OCI-LY1 (cell line): ENCODE measurements around the gene TIGD1.

ENCODE experiments used
- H2AFZ ChIP-seq: fragments of 200-600 bp; sonication (generic), shearing (Covaris generic); 2 replicates; pipeline ENCODE4 v1.6.0; 2014; ENCODE audit warnings: antibody characterized with exemption, mild to moderate bottlenecking, low read length
- H3F3A ChIP-seq: fragments of 200-600 bp; sonication (generic), shearing (Covaris generic); 2 replicates; pipeline ENCODE4 v1.6.0; 2014; ENCODE audit warnings: mild to moderate bottlenecking, antibody characterized with exemption, low read length, moderate library complexity; ENCODE audit not compliant: insufficient read depth
- H3K27ac ChIP-seq: fragments of 200-600 bp; sonication (generic); 2 replicates; pipeline ENCODE4 v1.5.1; 2014; ENCODE audit warnings: low read length, mixed run types, mild to moderate bottlenecking, low read depth; ENCODE audit not compliant: poor library complexity, severe bottlenecking
- H3K27me3 ChIP-seq: fragments of 200-600 bp; sonication (generic); 2 replicates; pipeline ENCODE4 v1.6.0; 2014; ENCODE audit warnings: antibody characterized with exemption, mild to moderate bottlenecking, low read length, moderate library complexity; ENCODE audit not compliant: insufficient read depth
- H3K36me3 ChIP-seq: fragments of 200-600 bp; sonication (generic); 2 replicates; pipeline ENCODE4 v1.6.1; 2014; ENCODE audit warnings: mild to moderate bottlenecking, antibody characterized with exemption, low read length, moderate library complexity, mixed read lengths; ENCODE audit not compliant: insufficient read depth
- H3K4me1 ChIP-seq: fragments of 200-600 bp; sonication (generic); 2 replicates; pipeline ENCODE4 v1.5.1; 2014; ENCODE audit warnings: mild to moderate bottlenecking, low read length, moderate library complexity; ENCODE audit not compliant: insufficient read depth, severe bottlenecking
- H3K4me2 ChIP-seq: fragments of 200-600 bp; sonication (generic), shearing (Covaris generic); 2 replicates; pipeline ENCODE4 v1.6.1; 2014; ENCODE audit warnings: low read length
- H3K4me3 ChIP-seq: fragments of 200-600 bp; sonication (generic); 2 replicates; pipeline ENCODE4 v1.5.1; 2014; ENCODE audit warnings: low read length, low read depth, mild to moderate bottlenecking, mixed read lengths; ENCODE audit not compliant: poor library complexity, severe bottlenecking
- H3K79me2 ChIP-seq: fragments of 200-600 bp; shearing (Covaris generic); 2 replicates; pipeline ENCODE4 v1.6.1; 2016; ENCODE audit warnings: mixed run types, low read length, mixed read lengths; ENCODE audit not compliant: insufficient read depth
- H3K9ac ChIP-seq: fragments of 200-600 bp; sonication (generic), shearing (Covaris generic); 2 replicates; pipeline ENCODE4 v1.6.1; 2014; ENCODE audit warnings: mild to moderate bottlenecking, low read length, mixed read lengths
- H3K9me2 ChIP-seq: fragments of 200-600 bp; sonication (generic), shearing (Covaris generic); 2 replicates; pipeline ENCODE4 v1.6.1; 2014; ENCODE audit warnings: low read depth, mild to moderate bottlenecking, low read length, mixed read lengths
- H3K9me3 ChIP-seq: fragments of 200-600 bp; shearing (Covaris generic); 2 replicates; pipeline ENCODE4 v1.6.1; 2014; ENCODE audit warnings: low read length, mixed read lengths
- H4K20me1 ChIP-seq: fragments of 200-600 bp; sonication (generic), shearing (Covaris generic); 2 replicates; pipeline ENCODE4 v1.6.0; 2016; ENCODE audit warnings: mild to moderate bottlenecking, low read length; ENCODE audit not compliant: insufficient read depth
- EZH2 ChIP-seq: fragments of 200-600 bp; sonication (generic), shearing (Covaris generic); IDR thresholded peaks from 2 replicates; pipeline ENCODE4 v1.8.0; 2017; ENCODE audit warnings: borderline replicate concordance, mixed run types, mild to moderate bottlenecking, antibody characterized with exemption, low read length, moderate library complexity, mixed read lengths
- TF ChIP-seq, protein P1 (sequence below): fragments of 200-600 bp; sonication (generic), shearing (Covaris generic); IDR thresholded peaks from 2 replicates; pipeline ENCODE4 v1.5.1; 2017; ENCODE audit warnings: mild to moderate bottlenecking, antibody characterized with exemption, low read length, moderate library complexity, mixed read lengths

TIGD1 gene

DNA sequence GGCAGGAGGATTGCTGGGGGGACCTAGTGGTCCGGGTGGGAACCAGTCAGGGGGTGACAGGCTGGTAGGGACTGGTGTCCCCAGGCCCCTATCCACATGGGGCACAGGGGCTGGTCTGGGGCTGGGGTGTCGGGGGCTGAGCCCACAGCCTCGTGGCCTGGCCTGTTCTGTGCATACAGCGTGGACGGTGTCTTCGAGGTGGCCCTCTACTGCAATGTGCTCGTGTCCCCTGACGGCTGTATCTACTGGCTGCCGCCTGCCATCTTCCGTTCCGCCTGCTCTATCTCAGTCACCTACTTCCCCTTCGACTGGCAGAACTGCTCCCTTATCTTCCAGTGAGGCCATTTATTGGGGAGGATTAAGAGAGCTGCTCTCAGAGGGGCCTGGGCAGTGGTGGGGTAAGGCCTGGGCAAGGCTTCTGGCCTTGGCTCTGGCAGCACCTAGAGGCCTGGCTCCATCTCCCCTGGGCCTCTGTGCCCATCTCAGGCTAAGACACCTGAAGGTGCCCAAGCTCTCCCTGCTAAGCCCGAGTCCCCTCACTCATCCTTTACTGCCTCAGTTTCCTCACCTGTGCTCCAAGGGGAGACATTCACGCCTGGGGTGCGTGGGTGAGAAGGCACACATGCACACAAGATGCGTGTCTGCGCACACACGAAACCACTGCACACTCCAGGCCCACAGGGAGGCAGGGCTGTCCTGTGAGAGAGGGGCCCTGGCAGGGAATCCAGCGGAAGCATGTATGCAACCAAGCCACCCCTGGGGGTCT is 9.0 kb downstream of the TIGD1 start:
- TF ChIP-seq, protein P1, sequence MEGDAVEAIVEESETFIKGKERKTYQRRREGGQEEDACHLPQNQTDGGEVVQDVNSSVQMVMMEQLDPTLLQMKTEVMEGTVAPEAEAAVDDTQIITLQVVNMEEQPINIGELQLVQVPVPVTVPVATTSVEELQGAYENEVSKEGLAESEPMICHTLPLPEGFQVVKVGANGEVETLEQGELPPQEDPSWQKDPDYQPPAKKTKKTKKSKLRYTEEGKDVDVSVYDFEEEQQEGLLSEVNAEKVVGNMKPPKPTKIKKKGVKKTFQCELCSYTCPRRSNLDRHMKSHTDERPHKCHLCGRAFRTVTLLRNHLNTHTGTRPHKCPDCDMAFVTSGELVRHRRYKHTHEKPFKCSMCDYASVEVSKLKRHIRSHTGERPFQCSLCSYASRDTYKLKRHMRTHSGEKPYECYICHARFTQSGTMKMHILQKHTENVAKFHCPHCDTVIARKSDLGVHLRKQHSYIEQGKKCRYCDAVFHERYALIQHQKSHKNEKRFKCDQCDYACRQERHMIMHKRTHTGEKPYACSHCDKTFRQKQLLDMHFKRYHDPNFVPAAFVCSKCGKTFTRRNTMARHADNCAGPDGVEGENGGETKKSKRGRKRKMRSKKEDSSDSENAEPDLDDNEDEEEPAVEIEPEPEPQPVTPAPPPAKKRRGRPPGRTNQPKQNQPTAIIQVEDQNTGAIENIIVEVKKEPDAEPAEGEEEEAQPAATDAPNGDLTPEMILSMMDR: no peak
- no peak for TF ChIP-seq EZH2

GRCh38 chr2:232540441-232541041 is 9.8 kb downstream of the TIGD1 start:
- H3K4me3 ChIP-seq: no peak overlapping the region
- no peak overlapping the region for H3K27ac ChIP-seq
- no peak overlapping the region for H2AFZ ChIP-seq
- no peak overlapping the region for H3K9ac ChIP-seq
- H3K79me2 ChIP-seq: no peaks in the 10 kb centered on the region
- H3K4me1 ChIP-seq: no peaks in the 10 kb centered on the region
- H3K27me3 ChIP-seq: peaks cover 5% of the 10 kb centered on the region; the same call in 1 of the 2 replicates
- H4K20me1 ChIP-seq: no peaks in the 10 kb centered on the region
- H3K4me2 ChIP-seq: no peak overlapping the region
- no peaks in the 10 kb centered on the region for H3K9me2 ChIP-seq
- H3K9me3 ChIP-seq: no peaks in the 10 kb centered on the region
- peaks cover 13% of the 10 kb centered on the region for H3K36me3 ChIP-seq
- TF ChIP-seq, protein P1: no peak
- no peak for TF ChIP-seq EZH2
- no peaks in the 10 kb centered on the region for H3F3A ChIP-seq

More for the DNA sequence above, 9.0 kb downstream of the TIGD1 start:
- Histone ChIP-seq H3K4me3 (no peak overlapping the region), H3K4me2 (no peak overlapping the region), H3K27me3 (no peaks in the 10 kb centered on the region), H3K9me3 (no peaks in the 10 kb centered on the region), H3K27ac (no peak overlapping the region), H3F3A (no peaks in the 10 kb centered on the region), H3K9me2 (no peaks in the 10 kb centered on the region), H3K4me1 (no peaks in the 10 kb centered on the region), H3K36me3 (peaks cover 21% of the 10 kb centered on the region), H3K9ac (no peak overlapping the region), H3K79me2 (no peaks in the 10 kb centered on the region), H2AFZ (no peak overlapping the region), H4K20me1 (no peaks in the 10 kb centered on the region)

DNA sequence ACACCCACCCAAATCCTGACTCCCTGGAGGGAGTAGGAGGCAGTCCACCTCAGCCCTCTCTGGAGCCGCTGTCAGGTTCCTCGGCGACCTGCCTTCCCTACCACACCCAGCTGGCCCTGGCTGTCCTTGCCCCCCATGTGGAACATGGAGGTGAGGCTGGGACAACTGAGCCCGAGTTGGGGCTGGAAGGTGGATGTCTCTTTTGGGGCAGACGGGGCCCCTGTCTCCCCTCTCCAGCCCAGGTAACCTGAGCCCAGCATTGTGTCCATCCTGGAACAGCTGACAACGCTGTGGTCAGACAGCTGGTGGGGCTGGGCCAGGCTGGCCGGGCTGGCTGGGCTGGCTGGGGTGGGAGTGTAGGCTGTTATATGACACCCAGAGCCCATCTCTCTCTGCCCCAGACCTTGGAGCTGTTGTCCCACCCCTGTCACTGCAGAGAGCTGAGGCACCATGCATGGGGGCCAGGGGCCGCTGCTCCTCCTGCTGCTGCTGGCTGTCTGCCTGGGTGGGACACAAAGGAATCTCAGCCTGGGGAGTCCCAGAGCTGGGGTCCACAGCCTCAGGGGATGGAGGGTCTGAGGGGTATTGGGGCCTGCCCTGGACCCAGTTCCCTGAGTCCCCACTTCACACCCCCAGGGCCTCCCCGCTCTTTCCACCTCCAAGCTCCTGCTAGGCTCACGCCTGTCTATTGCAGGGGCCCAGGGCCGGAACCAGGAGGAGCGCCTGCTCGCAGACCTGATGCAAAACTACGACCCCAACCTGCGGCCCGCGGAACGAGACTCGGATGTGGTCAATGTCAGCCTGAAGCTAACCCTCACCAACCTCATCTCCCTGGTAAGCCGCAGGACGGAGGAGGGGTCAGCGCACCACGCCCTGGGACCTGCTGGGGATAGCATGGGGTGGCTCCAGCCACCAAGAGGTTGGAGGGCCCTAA is 10.8 kb downstream of the TIGD1 start, which contains the start of gene CHRNG:
Gene CHRNG (plus strand): TSS at position 395 of the 934 bp plus-strand sequence. CDS start 56 bp downstream, at position 451.
- H3K9me3 ChIP-seq: no peaks in the 10 kb centered on the region
- peaks cover 5% of the 10 kb centered on the region; the same call in 1 of the 2 replicates for H3K27me3 ChIP-seq
- H3K4me2 ChIP-seq: no peak within 1 kb of the TSS
- H3K36me3 ChIP-seq: peaks cover 11% of the 10 kb centered on the region
- H3K4me1 ChIP-seq: no peaks in the 10 kb centered on the region
- H4K20me1 ChIP-seq: no peaks in the 10 kb centered on the region
- TF ChIP-seq EZH2: no peak
- TF ChIP-seq, protein P1: no peak
- H3K27ac ChIP-seq: no peak within 1 kb of the TSS
- H3K9me2 ChIP-seq: no peaks in the 10 kb centered on the region
- H3F3A ChIP-seq: no peaks in the 10 kb centered on the region
- no peak within 1 kb of the TSS for H3K9ac ChIP-seq
- no peak within 1 kb of the TSS for H3K4me3 ChIP-seq
- H2AFZ ChIP-seq: no peak within 1 kb of the TSS
- no peaks in the 10 kb centered on the region for H3K79me2 ChIP-seq
